SU-DHL-6 (cell line): Measurements from ENCODE around the gene SMTNL2.
"Not testable (repeated sequence)": the region's sequence is repeated elsewhere in the genome, so short reads cannot be mapped to it uniquely, and the experiment has no call there.

ENCODE experiments used
- CTCF ChIP-seq: fragments of 200-600 bp; sonication (generic); IDR thresholded peaks from one replicate; pipeline ENCODE4 v1.5.1; 2017; ENCODE audit warnings: antibody characterized with exemption, mild to moderate bottlenecking, low read length, moderate library complexity; ENCODE audit not compliant: insufficient read depth, poor library complexity, severe bottlenecking
- EZH2phosphoT487 ChIP-seq: fragments of 200-600 bp; sonication (generic), shearing (Covaris generic); conservative IDR thresholded peaks from 2 replicates; pipeline ENCODE4 v1.6.1; 2018; ENCODE audit warnings: mild to moderate bottlenecking, antibody characterized with exemption, low read length, moderate library complexity, mixed read lengths

- not testable (repeated sequence) for TF ChIP-seq CTCF, EZH2phosphoT487
These were observed 54.4 kb downstream of the SMTNL2 start for GRCh38 chr17:4638766-4639165.
